ENCODE measurements around the gene ZNF586. TPM values are rescaled to one million over a fixed set of nuclear protein-coding genes. Genes with fewer than 3 reads are reported as not detected.

The ZNF586 gene
- total and polyA plus RNA-seq, 10 of the 15 experiments (the other 5 are each of a cell fraction or from before 2014, with no cell fraction given) = 3.9 to 24.2 (median 15.0) TPM

DNA sequence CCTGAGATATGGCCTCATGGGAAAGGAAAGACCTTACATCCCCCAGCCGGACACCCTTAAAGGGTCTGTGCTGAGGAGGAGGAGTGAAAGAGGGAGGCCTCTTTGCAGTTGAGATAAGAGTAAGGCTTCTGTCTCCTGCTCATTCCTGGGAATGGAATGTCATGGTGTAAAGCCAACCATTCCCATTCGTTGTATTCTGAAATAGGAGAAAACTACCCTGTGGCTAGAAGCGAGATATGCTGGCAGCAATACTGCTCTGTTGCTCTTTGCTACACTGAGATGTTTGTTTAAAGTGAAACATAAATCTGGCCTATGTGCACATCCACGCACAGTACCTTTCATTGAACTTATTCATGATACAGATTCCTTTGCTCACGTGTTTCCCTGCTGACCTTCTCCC is 59.8 kb downstream of the ZNF586 start:
- intact Hi-C loops (cut with micrococcal nuclease; ENCODE audit: unreplicated experiment) (no loop called here), in situ Hi-C loops (cut with MboI) (no loop called here)
- DNase-seq (ENCODE audit: low read depth, low spot score) (no peak), ATAC-seq (no peak), FAIRE-seq (no peak)
- no peak overlapping the region for H3K4me2 ChIP-seq (ENCODE audit: control insufficient read depth, insufficient read depth)
- no peak overlapping the region for H3K9ac ChIP-seq (ENCODE audit: control insufficient read depth, insufficient read depth, low read length)
- H3K27me3 ChIP-seq (replicated peaks in 1 of 2; ENCODE audit: control insufficient read depth in 2 of 2, insufficient read depth in 2 of 2, low read length in 1 of 2) = no peaks in the 10 kb centered on the region
- peaks cover 1% of the 10 kb centered on the region; the same call in 1 of the 3 replicates for H3K9me3 ChIP-seq (replicated peaks; ENCODE audit: control insufficient read depth, insufficient read depth, low read length)
- no peak overlapping the region for H3K27ac ChIP-seq (ENCODE audit: control insufficient read depth, insufficient read depth)
- ChIA-PET RAD21 (ENCODE audit: unreplicated experiment) (no interaction called here), POLR2A (no interaction called here), SMC1A (ENCODE audit: uncharacterized antibody, unreplicated experiment) (interaction anchor here (1.7 kb wide), 1 partner anchor 91 kb away, joined by 5 read pairs; no protein-coding TSS in a partner anchor), CTCF (no interaction called here)
- H2AFZ ChIP-seq (ENCODE audit: control insufficient read depth, low read depth, low read length) = no peak overlapping the region
- H3K79me2 ChIP-seq (ENCODE audit: control insufficient read depth, insufficient read depth, low read length) = peaks cover 18% of the 10 kb centered on the region
- no peaks in the 10 kb centered on the region for H3K4me1 ChIP-seq (ENCODE audit: control insufficient read depth, insufficient read depth, low read length)
- WGBS (ENCODE audit: insufficient coverage, insufficient replicate concordance, low lambda C conversion rate, missing lambda C conversion rate) = 97% methylated on average over 5 of the region's 5 CpGs
- no peak for TF ChIP-seq FOXK2 (IDR thresholded peaks at IDR 0.05)
- no peak for TF ChIP-seq SMARCA5 (IDR thresholded peaks at IDR 0.05)
- TF ChIP-seq SMAD5 (IDR thresholded peaks at IDR 0.05; ENCODE audit: low read depth) = no peak
- TF ChIP-seq EGR1 (IDR thresholded peaks at IDR 0.05; ENCODE audit: borderline replicate concordance in 1 of 2, low read depth in 2 of 2, low read length in 2 of 2) = no peak
- no TSS peak for BruUV-seq (replicated peaks)
- H3K36me3 ChIP-seq (ENCODE audit: control insufficient read depth in 2 of 2, insufficient read depth in 2 of 2, low read length in 1 of 2) = peaks cover 0 to 12% of the 10 kb centered on the region in 2 experiments; a peak in 3 of 4 replicates
- no peaks in the 10 kb centered on the region for H4K20me1 ChIP-seq (ENCODE audit: control insufficient read depth, insufficient read depth)
- H3K4me3 ChIP-seq = no peak overlapping the region

DNA sequence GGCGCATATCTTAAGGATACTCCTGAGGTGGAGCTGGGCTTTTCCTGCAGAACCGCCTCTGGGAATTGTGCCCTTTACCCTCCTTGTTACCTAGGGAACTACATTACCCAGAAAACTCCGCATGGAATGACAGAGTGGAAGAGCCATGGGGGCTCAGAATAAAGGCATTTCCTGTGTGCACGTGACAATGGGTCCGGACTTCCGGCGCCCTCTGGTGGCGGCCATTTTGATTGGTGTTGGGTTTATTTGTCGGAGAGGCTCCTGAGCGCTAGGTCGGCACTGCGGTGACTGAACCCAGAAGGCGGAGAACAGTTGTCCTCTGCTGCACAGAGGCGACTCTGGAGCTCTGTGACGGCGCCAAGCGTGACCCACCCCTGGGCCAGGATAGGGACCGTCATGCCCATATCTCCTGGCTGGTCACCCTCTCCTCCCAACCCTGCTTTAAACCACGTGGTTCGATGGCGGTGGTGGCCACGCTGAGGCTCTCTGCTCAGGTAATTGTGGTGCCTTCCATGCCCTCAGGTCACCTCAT is 60.7 kb downstream of the ZNF586 start, which contains the start of gene ZNF587B:
TSS of gene ZNF587B (plus strand) at position 229 of the 532 bp plus-strand sequence. CDS start at position 459, 230 bp downstream.
- H4K20me1 ChIP-seq (ENCODE audit: control insufficient read depth, insufficient read depth) = no peaks in the 10 kb centered on the region
- FAIRE-seq = peak; percentile 61
- ChIA-PET CTCF (interaction anchor here (1.4 kb wide), 1 partner anchor 11 kb away, joined by 3 read pairs; no protein-coding TSS in a partner anchor), POLR2A (no interaction called here), RAD21 (ENCODE audit: unreplicated experiment) (no interaction called here), SMC1A (ENCODE audit: uncharacterized antibody, unreplicated experiment) (interaction anchor here (1.7 kb wide), 1 partner anchor 92 kb away, joined by 5 read pairs; no protein-coding TSS in a partner anchor)
- H3K4me2 ChIP-seq (ENCODE audit: control insufficient read depth, insufficient read depth) = no peak within 1 kb of the TSS
- DNase-seq (ENCODE audit: low read depth, low spot score) = no peak
- H3K79me2 ChIP-seq (ENCODE audit: control insufficient read depth, insufficient read depth, low read length) = peaks cover 14% of the 10 kb centered on the region
- H3K9ac ChIP-seq (ENCODE audit: control insufficient read depth, insufficient read depth, low read length) = no peak within 1 kb of the TSS
- peaks cover 1% of the 10 kb centered on the region; the same call in 1 of the 3 replicates for H3K9me3 ChIP-seq (replicated peaks; ENCODE audit: control insufficient read depth, insufficient read depth, low read length)
- ATAC-seq = peak; percentile 44
- intact Hi-C loops (cut with micrococcal nuclease; ENCODE audit: unreplicated experiment) = no loop called here
- no TSS peak for BruUV-seq (replicated peaks)
- no peak within 1 kb of the TSS for H3K4me3 ChIP-seq
- H3K36me3 ChIP-seq (ENCODE audit: control insufficient read depth in 2 of 2, insufficient read depth in 2 of 2, low read length in 1 of 2) = peaks cover 0 to 12% of the 10 kb centered on the region in 2 experiments; a peak in 3 of 4 replicates
- no peaks in the 10 kb centered on the region for H3K4me1 ChIP-seq (ENCODE audit: control insufficient read depth, insufficient read depth, low read length)
- H3K27me3 ChIP-seq (replicated peaks in 1 of 2; ENCODE audit: control insufficient read depth in 2 of 2, insufficient read depth in 2 of 2, low read length in 1 of 2) = no peaks in the 10 kb centered on the region
- H2AFZ ChIP-seq (ENCODE audit: control insufficient read depth, low read depth, low read length) = no peak within 1 kb of the TSS
- no peak within 1 kb of the TSS for H3K27ac ChIP-seq (ENCODE audit: control insufficient read depth, insufficient read depth)
- in situ Hi-C loops (cut with MboI) = no loop called here
- 77% methylated on average over 22 of the region's 22 CpGs for WGBS (ENCODE audit: insufficient coverage, insufficient replicate concordance, low lambda C conversion rate, missing lambda C conversion rate)
- TF ChIP-seq, protein P1, sequence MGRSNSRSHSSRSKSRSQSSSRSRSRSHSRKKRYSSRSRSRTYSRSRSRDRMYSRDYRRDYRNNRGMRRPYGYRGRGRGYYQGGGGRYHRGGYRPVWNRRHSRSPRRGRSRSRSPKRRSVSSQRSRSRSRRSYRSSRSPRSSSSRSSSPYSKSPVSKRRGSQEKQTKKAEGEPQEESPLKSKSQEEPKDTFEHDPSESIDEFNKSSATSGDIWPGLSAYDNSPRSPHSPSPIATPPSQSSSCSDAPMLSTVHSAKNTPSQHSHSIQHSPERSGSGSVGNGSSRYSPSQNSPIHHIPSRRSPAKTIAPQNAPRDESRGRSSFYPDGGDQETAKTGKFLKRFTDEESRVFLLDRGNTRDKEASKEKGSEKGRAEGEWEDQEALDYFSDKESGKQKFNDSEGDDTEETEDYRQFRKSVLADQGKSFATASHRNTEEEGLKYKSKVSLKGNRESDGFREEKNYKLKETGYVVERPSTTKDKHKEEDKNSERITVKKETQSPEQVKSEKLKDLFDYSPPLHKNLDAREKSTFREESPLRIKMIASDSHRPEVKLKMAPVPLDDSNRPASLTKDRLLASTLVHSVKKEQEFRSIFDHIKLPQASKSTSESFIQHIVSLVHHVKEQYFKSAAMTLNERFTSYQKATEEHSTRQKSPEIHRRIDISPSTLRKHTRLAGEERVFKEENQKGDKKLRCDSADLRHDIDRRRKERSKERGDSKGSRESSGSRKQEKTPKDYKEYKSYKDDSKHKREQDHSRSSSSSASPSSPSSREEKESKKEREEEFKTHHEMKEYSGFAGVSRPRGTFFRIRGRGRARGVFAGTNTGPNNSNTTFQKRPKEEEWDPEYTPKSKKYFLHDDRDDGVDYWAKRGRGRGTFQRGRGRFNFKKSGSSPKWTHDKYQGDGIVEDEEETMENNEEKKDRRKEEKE (IDR thresholded peaks at IDR 0.05) = no peak
- TF ChIP-seq, protein P2, sequence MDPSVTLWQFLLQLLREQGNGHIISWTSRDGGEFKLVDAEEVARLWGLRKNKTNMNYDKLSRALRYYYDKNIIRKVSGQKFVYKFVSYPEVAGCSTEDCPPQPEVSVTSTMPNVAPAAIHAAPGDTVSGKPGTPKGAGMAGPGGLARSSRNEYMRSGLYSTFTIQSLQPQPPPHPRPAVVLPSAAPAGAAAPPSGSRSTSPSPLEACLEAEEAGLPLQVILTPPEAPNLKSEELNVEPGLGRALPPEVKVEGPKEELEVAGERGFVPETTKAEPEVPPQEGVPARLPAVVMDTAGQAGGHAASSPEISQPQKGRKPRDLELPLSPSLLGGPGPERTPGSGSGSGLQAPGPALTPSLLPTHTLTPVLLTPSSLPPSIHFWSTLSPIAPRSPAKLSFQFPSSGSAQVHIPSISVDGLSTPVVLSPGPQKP (IDR thresholded peaks at IDR 0.05; ENCODE audit: low read depth, low read length) = 0 out of 2 replicates have a peak, but pooled peaks have one; percentile 5
- no peak for TF ChIP-seq RAD21 (IDR thresholded peaks at IDR 0.05; ENCODE audit: insufficient read depth, low read depth, low read length)
- TF ChIP-seq NFYA (IDR thresholded peaks at IDR 0.05; ENCODE audit: borderline replicate concordance, low read depth, low read length) = no peak
- TF ChIP-seq MYC (IDR thresholded peaks at IDR 0.05; ENCODE audit: insufficient read depth, insufficient read length, insufficient replicate concordance, low read length, severe bottlenecking) = no peak
- no peak for TF ChIP-seq WRNIP1 (IDR thresholded peaks at IDR 0.05; ENCODE audit: borderline replicate concordance, low read depth, low read length)
- peak; percentile 68 to 73; a peak in 3 of 4 replicates for TF ChIP-seq BHLHE40 (IDR thresholded peaks at IDR 0.05; ENCODE audit: borderline replicate concordance in 1 of 2, low read depth in 2 of 2, low read length in 1 of 2)
